ENCODE results near the gene HM13. TPM values are rescaled to one million over a fixed set of nuclear protein-coding genes. Genes with fewer than 3 reads are reported as not detected.

HM13 gene
- total and polyA plus RNA-seq, 2 of the 13 experiments (the other 11 are each of a cell fraction or from before 2014, with no cell fraction given): 118 to 243 TPM

DNA sequence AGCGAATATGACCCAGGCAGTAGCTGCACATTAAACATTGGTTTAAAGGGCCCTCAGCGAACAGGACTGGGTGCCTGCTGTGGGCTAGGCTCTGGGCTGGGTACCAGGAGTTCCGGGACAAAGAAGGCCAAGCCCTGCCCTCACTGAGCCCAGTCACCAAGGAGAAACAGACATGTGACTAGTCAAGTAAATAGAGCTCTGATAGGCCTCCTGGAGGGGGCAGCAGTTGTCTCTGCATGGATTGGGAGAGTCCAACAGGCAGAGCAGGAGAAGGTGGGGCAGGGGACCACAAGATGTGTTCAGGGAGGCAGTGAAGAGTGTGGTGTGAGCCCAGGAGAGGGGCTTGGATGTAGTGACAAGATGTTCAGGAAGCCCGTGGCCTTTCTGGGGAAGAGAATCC is 3.1 kb downstream of the HM13 start (continued):
- TF ChIP-seq STAT5B (CRISPR knock-in tag; IDR thresholded peaks at IDR 0.05) (no peak), ZFYVE20 (CRISPR knock-in tag; IDR thresholded peaks at IDR 0.05; ENCODE audit: borderline replicate concordance, low read depth) (no peak), PLRG1 (conservative IDR thresholded peaks at IDR 0.05) (no peak), ZNF432 (CRISPR knock-in tag; IDR thresholded peaks at IDR 0.05; ENCODE audit: borderline replicate concordance) (no peak), THAP11 (CRISPR knock-in tag; IDR thresholded peaks at IDR 0.05) (peak; percentile 45), FOXA1 (IDR thresholded peaks at IDR 0.05) (no peak), FOXA1 (CRISPR knock-in tag; IDR thresholded peaks at IDR 0.05) (peak; percentile 95), NFIB (CRISPR knock-in tag; IDR thresholded peaks at IDR 0.05; ENCODE audit: borderline replicate concordance) (no peak)
- TF ChIP-seq, protein P1, sequence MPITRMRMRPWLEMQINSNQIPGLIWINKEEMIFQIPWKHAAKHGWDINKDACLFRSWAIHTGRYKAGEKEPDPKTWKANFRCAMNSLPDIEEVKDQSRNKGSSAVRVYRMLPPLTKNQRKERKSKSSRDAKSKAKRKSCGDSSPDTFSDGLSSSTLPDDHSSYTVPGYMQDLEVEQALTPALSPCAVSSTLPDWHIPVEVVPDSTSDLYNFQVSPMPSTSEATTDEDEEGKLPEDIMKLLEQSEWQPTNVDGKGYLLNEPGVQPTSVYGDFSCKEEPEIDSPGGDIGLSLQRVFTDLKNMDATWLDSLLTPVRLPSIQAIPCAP (CRISPR knock-in tag; IDR thresholded peaks at IDR 0.05; ENCODE audit: low read depth): no peak
- TF ChIP-seq, protein P2, sequence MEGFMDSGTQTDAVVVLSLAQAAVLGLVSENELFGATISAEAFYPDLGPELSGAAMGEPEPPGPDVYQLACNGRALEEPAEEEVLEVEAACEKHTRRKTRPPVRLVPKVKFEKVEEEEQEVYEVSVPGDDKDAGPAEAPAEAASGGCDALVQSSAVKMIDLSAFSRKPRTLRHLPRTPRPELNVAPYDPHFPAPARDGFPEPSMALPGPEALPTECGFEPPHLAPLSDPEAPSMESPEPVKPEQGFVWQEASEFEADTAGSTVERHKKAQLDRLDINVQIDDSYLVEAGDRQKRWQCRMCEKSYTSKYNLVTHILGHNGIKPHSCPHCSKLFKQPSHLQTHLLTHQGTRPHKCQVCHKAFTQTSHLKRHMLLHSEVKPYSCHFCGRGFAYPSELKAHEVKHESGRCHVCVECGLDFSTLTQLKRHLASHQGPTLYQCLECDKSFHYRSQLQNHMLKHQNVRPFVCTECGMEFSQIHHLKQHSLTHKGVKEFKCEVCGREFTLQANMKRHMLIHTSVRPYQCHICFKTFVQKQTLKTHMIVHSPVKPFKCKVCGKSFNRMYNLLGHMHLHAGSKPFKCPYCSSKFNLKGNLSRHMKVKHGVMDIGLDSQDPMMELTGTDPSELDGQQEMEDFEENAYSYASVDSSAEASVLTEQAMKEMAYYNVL (CRISPR knock-in tag; IDR thresholded peaks at IDR 0.05; ENCODE audit: borderline replicate concordance): no peak
- TF ChIP-seq, protein P3, sequence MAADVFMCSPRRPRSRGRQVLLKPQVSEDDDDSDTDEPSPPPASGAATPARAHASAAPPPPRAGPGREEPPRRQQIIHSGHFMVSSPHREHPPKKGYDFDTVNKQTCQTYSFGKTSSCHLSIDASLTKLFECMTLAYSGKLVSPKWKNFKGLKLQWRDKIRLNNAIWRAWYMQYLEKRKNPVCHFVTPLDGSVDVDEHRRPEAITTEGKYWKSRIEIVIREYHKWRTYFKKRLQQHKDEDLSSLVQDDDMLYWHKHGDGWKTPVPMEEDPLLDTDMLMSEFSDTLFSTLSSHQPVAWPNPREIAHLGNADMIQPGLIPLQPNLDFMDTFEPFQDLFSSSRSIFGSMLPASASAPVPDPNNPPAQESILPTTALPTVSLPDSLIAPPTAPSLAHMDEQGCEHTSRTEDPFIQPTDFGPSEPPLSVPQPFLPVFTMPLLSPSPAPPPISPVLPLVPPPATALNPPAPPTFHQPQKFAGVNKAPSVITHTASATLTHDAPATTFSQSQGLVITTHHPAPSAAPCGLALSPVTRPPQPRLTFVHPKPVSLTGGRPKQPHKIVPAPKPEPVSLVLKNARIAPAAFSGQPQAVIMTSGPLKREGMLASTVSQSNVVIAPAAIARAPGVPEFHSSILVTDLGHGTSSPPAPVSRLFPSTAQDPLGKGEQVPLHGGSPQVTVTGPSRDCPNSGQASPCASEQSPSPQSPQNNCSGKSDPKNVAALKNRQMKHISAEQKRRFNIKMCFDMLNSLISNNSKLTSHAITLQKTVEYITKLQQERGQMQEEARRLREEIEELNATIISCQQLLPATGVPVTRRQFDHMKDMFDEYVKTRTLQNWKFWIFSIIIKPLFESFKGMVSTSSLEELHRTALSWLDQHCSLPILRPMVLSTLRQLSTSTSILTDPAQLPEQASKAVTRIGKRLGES (CRISPR knock-in tag; IDR thresholded peaks at IDR 0.05; ENCODE audit: borderline replicate concordance): no peak
- TF ChIP-seq, protein P4, sequence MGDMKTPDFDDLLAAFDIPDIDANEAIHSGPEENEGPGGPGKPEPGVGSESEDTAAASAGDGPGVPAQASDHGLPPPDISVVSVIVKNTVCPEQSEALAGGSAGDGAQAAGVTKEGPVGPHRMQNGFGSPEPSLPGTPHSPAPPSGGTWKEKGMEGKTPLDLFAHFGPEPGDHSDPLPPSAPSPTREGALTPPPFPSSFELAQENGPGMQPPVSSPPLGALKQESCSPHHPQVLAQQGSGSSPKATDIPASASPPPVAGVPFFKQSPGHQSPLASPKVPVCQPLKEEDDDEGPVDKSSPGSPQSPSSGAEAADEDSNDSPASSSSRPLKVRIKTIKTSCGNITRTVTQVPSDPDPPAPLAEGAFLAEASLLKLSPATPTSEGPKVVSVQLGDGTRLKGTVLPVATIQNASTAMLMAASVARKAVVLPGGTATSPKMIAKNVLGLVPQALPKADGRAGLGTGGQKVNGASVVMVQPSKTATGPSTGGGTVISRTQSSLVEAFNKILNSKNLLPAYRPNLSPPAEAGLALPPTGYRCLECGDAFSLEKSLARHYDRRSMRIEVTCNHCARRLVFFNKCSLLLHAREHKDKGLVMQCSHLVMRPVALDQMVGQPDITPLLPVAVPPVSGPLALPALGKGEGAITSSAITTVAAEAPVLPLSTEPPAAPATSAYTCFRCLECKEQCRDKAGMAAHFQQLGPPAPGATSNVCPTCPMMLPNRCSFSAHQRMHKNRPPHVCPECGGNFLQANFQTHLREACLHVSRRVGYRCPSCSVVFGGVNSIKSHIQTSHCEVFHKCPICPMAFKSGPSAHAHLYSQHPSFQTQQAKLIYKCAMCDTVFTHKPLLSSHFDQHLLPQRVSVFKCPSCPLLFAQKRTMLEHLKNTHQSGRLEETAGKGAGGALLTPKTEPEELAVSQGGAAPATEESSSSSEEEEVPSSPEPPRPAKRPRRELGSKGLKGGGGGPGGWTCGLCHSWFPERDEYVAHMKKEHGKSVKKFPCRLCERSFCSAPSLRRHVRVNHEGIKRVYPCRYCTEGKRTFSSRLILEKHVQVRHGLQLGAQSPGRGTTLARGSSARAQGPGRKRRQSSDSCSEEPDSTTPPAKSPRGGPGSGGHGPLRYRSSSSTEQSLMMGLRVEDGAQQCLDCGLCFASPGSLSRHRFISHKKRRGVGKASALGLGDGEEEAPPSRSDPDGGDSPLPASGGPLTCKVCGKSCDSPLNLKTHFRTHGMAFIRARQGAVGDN (CRISPR knock-in tag; IDR thresholded peaks at IDR 0.05): peak; percentile 68
- TF ChIP-seq, protein P5, sequence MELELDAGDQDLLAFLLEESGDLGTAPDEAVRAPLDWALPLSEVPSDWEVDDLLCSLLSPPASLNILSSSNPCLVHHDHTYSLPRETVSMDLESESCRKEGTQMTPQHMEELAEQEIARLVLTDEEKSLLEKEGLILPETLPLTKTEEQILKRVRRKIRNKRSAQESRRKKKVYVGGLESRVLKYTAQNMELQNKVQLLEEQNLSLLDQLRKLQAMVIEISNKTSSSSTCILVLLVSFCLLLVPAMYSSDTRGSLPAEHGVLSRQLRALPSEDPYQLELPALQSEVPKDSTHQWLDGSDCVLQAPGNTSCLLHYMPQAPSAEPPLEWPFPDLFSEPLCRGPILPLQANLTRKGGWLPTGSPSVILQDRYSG (CRISPR knock-in tag; IDR thresholded peaks at IDR 0.05): no peak
- TF ChIP-seq, protein P6, sequence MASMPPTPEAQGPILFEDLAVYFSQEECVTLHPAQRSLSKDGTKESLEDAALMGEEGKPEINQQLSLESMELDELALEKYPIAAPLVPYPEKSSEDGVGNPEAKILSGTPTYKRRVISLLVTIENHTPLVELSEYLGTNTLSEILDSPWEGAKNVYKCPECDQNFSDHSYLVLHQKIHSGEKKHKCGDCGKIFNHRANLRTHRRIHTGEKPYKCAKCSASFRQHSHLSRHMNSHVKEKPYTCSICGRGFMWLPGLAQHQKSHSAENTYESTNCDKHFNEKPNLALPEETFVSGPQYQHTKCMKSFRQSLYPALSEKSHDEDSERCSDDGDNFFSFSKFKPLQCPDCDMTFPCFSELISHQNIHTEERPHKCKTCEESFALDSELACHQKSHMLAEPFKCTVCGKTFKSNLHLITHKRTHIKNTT (CRISPR knock-in tag; IDR thresholded peaks at IDR 0.05): no peak

Measured in HepG2 (cell line).